Omental fat pad (tissue), 4 donors: ENCODE data around the gene MIA. TPM values are rescaled to one million over a fixed set of nuclear protein-coding genes. Genes with fewer than 3 reads are reported as not detected.
A peak's percentile ranks its signal among the peaks of the same experiment; 100 is the strongest.

Experiments
- ATAC-seq: fragments of 150-250 bp; one replicate; pipeline ENCODE4 v1.9.1; 2016; ENCODE audit warnings: mild to moderate bottlenecking, moderate library complexity; ENCODE audit not compliant: low FRiP score
- DNase-seq: peaks from one replicate; pipeline ENCODE4 v3.0.0-alpha.2; 2019; ENCODE audit warnings: low spot score
- CTCF ChIP-seq, 3 donors: fragments of 450-650 bp; IDR thresholded peaks; one replicate each; pipeline ENCODE4 v1.5.1; 2016 to 2017; ENCODE audit warnings: antibody characterized with exemption in 3 of 3, mild to moderate bottlenecking in 3 of 3, moderate library complexity in 2 of 3
- total RNA-seq, 4 donors: library from RNA; depleted of rRNA; stranded (reverse); fragments of >200 nt; gene quantifications; one replicate each; pipeline ENCODE4 v1.1.0, GENCODE V29; 2016

The MIA gene
- total RNA-seq, 4 donors from 2014 or later, result not detected

- no peak for TF ChIP-seq CTCF (IDR thresholded peaks at IDR 0.05)
- DNase-seq (peak; percentile 94), ATAC-seq (peak; percentile 84)
Measured at GRCh38 chr19:40750874-40751537, 24.3 kb upstream of the MIA start, which contains the start of gene SNRPA. TSS of gene SNRPA (plus strand) at chr19:40751203. CDS start at chr19:40751409, 206 bp downstream.

GRCh38 chr19:40752257-40752781 is 23.0 kb upstream of the MIA start:
- ATAC-seq (no peak), DNase-seq (no peak)
- no peak for TF ChIP-seq CTCF (IDR thresholded peaks at IDR 0.05)

GRCh38 chr19:40754611-40755247 is 20.6 kb upstream of the MIA start:
- DNase-seq (no peak), ATAC-seq (no peak)
- no peak for TF ChIP-seq CTCF (IDR thresholded peaks at IDR 0.05)

- DNase-seq (no peak), ATAC-seq (no peak)
- TF ChIP-seq CTCF (IDR thresholded peaks at IDR 0.05), result no peak
Measured at GRCh38 chr19:40755248-40755624, 20.1 kb upstream of the MIA start.

GRCh38 chr19:40755791-40756190 is 19.5 kb upstream of the MIA start:
- DNase-seq, result no peak
- no peak for ATAC-seq
- TF ChIP-seq CTCF (IDR thresholded peaks at IDR 0.05), result no peak

- ATAC-seq, result no peak
Measured at GRCh38 chr19:40756502-40757110, 18.7 kb upstream of the MIA start.

More at GRCh38 chr19:40756502-40757110, 18.7 kb upstream of the MIA start:
- no peak for TF ChIP-seq CTCF (IDR thresholded peaks at IDR 0.05)
- DNase-seq, result no peak
